ENCODE results near the gene TRAPPC12. TPM values are rescaled to one million over a fixed set of nuclear protein-coding genes. Genes with fewer than 3 reads are reported as not detected.

Gene TRAPPC12
- total RNA-seq, 2 experiments from 2014 or later = 44.3 to 45.8 TPM

DNA sequence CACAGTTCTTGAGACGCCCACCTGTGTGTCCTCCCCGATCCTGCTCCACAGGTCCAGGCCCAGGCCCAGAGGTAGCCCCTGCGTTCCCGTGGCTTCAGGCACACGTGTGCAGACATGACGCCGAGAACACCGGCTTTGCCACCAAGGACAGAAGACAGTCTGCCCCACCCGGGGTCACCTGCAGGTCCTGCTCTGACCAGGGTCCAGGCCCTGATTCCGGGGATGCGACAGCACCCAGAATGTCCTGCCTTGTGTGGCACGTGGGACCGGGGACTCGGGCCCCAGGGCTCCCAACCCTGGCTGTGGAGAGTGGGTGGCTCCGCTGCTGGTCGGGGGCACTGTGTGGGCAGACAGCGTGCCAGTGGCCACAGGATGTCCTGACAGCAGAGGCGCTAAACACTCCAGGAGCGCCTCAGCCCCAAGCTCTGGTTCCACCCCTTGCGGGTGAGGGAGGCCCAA, 102.9 kb downstream of the TRAPPC12 start:
- no peak for DNase-seq
- CTCF ChIA-PET = interaction anchor here (1.0 kb wide), 1 partner anchor 165 kb away, joined by 6 read pairs; no protein-coding TSS in a partner anchor
- Mint-ChIP-seq H3K27ac (no peak overlapping the region), H3K4me1 (ENCODE audit: low read depth) (peaks cover 2% of the 10 kb centered on the region), H3K4me3 (no peak overlapping the region), H3K9me3 (no peaks in the 10 kb centered on the region), H3K36me3 (ENCODE audit: low read depth) (peaks cover 18% of the 10 kb centered on the region), H3K27me3 (ENCODE audit: low read depth) (no peaks in the 10 kb centered on the region)
- intact Hi-C loops (cut with micrococcal nuclease) = no loop called here

GRCh38 chr2:3483227-3483985, 103.9 kb downstream of the TRAPPC12 start:
- Mint-ChIP-seq H3K36me3 (ENCODE audit: low read depth) (peaks cover 18% of the 10 kb centered on the region), H3K4me1 (ENCODE audit: low read depth) (peaks cover 2% of the 10 kb centered on the region), H3K27me3 (ENCODE audit: low read depth) (no peaks in the 10 kb centered on the region), H3K4me3 (no peak overlapping the region), H3K27ac (no peak overlapping the region), H3K9me3 (no peaks in the 10 kb centered on the region)
- intact Hi-C loops (cut with micrococcal nuclease) = no loop called here
- CTCF ChIA-PET = no interaction called here
- DNase-seq = no peak

DNA sequence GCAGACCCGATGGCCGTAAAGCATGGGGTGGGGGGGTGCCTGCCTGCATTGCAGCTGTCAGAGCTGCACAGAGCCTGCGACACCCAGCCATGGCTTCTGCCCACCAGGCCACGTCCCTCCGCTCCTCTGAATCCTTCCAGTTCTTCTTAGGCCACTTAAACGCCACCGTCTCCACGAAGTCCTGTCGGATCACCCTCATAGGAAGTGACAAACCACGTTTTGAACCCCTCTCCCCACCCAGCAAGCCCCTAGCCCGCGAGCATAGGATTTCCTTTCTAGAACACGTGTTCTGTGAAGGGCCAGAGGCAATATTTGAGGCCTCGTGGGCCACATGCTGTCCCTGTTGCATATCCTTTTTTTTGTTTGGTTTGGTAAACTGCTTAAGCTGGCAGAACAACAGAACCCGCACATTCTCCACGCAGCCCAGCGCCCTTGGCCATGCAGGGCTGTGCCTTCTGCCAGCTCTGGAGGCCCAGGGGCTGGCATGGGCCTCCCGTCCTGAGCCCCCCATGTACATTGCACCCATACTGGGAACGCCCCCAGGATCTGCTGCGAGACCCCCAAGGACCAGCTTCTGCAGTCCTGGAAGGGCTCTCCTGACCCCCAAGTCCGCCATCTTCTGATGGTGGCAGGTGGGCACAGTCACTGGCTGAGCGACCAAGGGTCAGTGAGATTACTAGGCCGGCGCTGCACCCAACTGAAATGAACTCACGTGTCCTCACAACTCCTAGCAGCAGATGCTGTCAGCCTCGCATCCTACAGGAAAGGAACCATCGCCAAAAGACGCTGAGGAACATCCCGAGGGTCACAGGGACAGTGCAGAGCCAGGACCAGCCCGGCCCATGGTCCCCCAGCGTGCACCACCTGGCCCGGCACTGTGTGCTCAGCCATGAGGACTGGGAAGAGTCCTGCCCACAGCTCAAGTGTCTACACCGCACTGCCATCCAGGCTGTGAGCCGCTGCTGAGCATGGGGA, 104.8 kb downstream of the TRAPPC12 start:
- Mint-ChIP-seq H3K27ac (no peak overlapping the region), H3K4me1 (ENCODE audit: low read depth) (peaks cover 2% of the 10 kb centered on the region), H3K9me3 (no peaks in the 10 kb centered on the region), H3K36me3 (ENCODE audit: low read depth) (peaks cover 14% of the 10 kb centered on the region), H3K4me3 (no peak overlapping the region), H3K27me3 (ENCODE audit: low read depth) (no peaks in the 10 kb centered on the region)
- CTCF ChIA-PET = no interaction called here
- intact Hi-C loops (cut with micrococcal nuclease) = no loop called here
- no peak for DNase-seq

- no peaks in the 10 kb centered on the region for H3K9me3 Mint-ChIP-seq
- peaks cover 2% of the 10 kb centered on the region for H3K4me1 Mint-ChIP-seq (ENCODE audit: low read depth)
- intact Hi-C loops (cut with micrococcal nuclease) = no loop called here
- H3K4me3 Mint-ChIP-seq = no peak overlapping the region
- peaks cover 10% of the 10 kb centered on the region for H3K36me3 Mint-ChIP-seq (ENCODE audit: low read depth)
- no peaks in the 10 kb centered on the region for H3K27me3 Mint-ChIP-seq (ENCODE audit: low read depth)
- CTCF ChIA-PET = no interaction called here
- H3K27ac Mint-ChIP-seq = no peak overlapping the region
- no peak for DNase-seq
These were observed 105.7 kb downstream of the TRAPPC12 start for GRCh38 chr2:3485166-3485565.

DNA sequence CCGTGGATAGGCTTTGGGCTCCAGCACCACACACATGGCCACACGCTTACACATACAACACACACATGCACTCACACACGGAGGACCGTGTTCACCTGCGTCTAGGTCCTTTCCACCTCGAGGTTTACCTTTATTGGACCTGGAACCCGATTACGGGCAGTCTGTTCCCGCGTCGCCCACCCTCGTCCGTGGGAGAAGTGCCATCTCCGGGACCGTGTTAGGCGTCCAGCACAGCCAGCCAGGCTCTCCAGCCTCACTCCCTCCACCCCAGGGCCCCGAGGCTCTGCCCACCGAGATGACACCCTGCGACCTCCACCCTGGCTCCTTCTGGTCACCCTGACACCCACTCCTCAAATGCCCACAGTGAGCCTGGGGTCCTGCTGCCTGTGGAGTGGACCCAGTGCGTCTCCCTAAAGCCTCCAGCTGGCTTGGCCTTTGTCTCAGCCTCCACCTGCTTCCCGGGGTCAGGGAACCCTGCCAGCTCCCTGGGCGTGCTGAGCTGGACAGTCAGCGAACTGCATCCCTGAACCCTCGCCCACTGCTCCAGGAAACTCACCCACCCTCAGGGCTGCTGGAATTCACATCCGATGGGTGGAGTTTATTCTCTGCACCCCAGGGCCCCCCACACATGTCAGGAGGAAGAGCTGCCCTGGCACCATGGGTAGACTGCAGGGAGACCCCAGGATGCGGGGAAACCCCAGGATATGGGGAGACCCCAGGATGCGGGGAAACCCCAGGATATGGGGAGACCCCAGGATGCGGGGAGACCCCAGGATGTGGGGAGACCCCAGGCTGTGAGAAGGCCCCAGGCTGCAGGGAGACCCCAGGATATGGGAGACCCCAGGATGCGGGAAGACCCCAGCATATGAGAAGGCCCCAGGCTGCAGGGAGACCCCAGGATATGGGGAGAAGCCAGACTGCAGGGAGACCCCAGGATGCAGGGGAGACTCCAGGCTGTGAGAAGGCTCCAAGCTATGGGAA, 106.8 kb downstream of the TRAPPC12 start:
- intact Hi-C loops (cut with micrococcal nuclease) = no loop called here

DNA sequence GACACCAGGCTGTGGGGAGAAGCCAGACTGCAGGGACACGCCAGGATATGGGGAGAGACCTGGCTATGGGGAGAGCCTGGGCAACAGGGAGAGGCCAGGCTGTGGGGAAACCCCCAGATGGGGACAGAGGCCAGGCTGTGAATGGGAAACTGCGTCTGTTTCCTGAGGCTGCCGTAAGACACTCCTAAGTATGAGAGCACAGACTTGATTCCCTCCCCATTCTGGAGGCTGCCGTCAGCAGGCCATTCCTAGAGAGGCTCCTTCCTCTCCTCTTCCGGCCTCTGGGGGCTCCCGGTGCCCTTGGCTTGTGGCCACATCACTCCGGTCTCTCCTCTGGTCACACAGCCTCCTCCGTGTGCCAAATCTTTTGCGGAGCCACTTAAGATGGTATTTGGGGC, 107.5 kb downstream of the TRAPPC12 start:
- Mint-ChIP-seq H3K4me3 (no peak overlapping the region), H3K27ac (no peak overlapping the region), H3K9me3 (no peaks in the 10 kb centered on the region), H3K36me3 (ENCODE audit: low read depth) (peaks cover 8% of the 10 kb centered on the region), H3K27me3 (ENCODE audit: low read depth) (no peaks in the 10 kb centered on the region), H3K4me1 (ENCODE audit: low read depth) (no peaks in the 10 kb centered on the region)
- intact Hi-C loops (cut with micrococcal nuclease) = no loop called here
- CTCF ChIA-PET = no interaction called here
- no peak for DNase-seq

More for the DNA sequence above, 106.8 kb downstream of the TRAPPC12 start:
- Mint-ChIP-seq H3K27ac (no peak overlapping the region), H3K4me3 (no peak overlapping the region), H3K27me3 (ENCODE audit: low read depth) (no peaks in the 10 kb centered on the region), H3K9me3 (no peaks in the 10 kb centered on the region), H3K36me3 (ENCODE audit: low read depth) (peaks cover 10% of the 10 kb centered on the region), H3K4me1 (ENCODE audit: low read depth) (no peaks in the 10 kb centered on the region)
- CTCF ChIA-PET = no interaction called here
- DNase-seq = no peak

DNA sequence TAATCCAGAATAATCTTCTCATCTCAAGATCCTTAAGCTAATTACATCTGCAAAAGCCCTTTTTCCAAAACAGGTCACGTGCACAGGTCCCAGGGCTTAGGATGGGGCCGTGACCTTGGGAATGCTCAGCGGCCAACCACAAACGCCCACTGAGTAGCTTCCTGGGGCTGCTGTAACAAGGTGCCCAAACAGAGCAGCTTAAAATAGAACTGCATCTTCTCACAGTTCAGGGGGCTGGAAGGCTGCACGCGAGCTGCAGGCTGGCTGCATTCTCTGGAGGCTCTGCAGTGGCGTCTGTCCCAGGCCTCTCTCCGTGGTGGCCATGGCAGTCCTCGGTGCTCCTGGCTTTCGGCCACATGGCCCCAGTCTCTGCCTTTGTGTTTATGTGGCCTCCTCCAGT, 107.9 kb downstream of the TRAPPC12 start:
- CTCF ChIA-PET = no interaction called here
- no peaks in the 10 kb centered on the region for H3K27me3 Mint-ChIP-seq (ENCODE audit: low read depth)
- no peak overlapping the region for H3K4me3 Mint-ChIP-seq
- H3K27ac Mint-ChIP-seq = no peak overlapping the region
- peaks cover 8% of the 10 kb centered on the region for H3K36me3 Mint-ChIP-seq (ENCODE audit: low read depth)
- H3K9me3 Mint-ChIP-seq = no peaks in the 10 kb centered on the region
- H3K4me1 Mint-ChIP-seq (ENCODE audit: low read depth) = no peaks in the 10 kb centered on the region
- intact Hi-C loops (cut with micrococcal nuclease) = no loop called here
- no peak for DNase-seq

GRCh38 chr2:3488061-3488531, 108.6 kb downstream of the TRAPPC12 start:
- CTCF ChIA-PET = no interaction called here
- Mint-ChIP-seq H3K36me3 (ENCODE audit: low read depth) (peaks cover 8% of the 10 kb centered on the region), H3K9me3 (no peaks in the 10 kb centered on the region)

GRCh38 chr2:3488855-3489763, 109.6 kb downstream of the TRAPPC12 start:
- CTCF ChIA-PET = no interaction called here
- DNase-seq = no peak
- peaks cover 8% of the 10 kb centered on the region for H3K36me3 Mint-ChIP-seq (ENCODE audit: low read depth)
- H3K4me1 Mint-ChIP-seq (ENCODE audit: low read depth) = no peaks in the 10 kb centered on the region
- intact Hi-C loops (cut with micrococcal nuclease) = no loop called here
- no peak overlapping the region for H3K27ac Mint-ChIP-seq
- H3K27me3 Mint-ChIP-seq (ENCODE audit: low read depth) = no peaks in the 10 kb centered on the region
- H3K4me3 Mint-ChIP-seq = no peak overlapping the region
- H3K9me3 Mint-ChIP-seq = no peaks in the 10 kb centered on the region

More at GRCh38 chr2:3488061-3488531, 108.6 kb downstream of the TRAPPC12 start:
- Mint-ChIP-seq H3K4me1 (ENCODE audit: low read depth) (no peaks in the 10 kb centered on the region), H3K4me3 (no peak overlapping the region), H3K27ac (no peak overlapping the region), H3K27me3 (ENCODE audit: low read depth) (no peaks in the 10 kb centered on the region)
- DNase-seq = no peak
- intact Hi-C loops (cut with micrococcal nuclease) = no loop called here

DNA sequence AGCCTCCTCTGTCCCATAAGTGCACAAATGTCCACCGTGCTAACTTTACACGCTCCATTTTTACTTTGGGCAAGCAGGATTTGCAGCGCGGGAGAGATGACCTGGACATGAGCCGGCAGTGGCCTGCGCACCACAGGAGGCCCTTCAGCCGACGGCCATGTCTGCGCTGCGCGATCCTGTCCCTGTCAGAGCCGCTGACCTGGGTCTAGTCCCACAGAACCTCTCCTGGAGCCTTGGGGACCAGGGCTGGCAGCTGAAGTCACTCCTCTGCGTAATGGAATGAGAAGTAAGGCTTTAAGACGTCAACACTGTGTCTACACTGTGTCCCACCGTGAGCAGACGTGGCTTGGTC, 110.2 kb downstream of the TRAPPC12 start:
- Mint-ChIP-seq H3K9me3 (no peaks in the 10 kb centered on the region), H3K27me3 (ENCODE audit: low read depth) (no peaks in the 10 kb centered on the region), H3K27ac (no peak overlapping the region), H3K36me3 (ENCODE audit: low read depth) (peaks cover 8% of the 10 kb centered on the region), H3K4me1 (ENCODE audit: low read depth) (no peaks in the 10 kb centered on the region), H3K4me3 (no peak overlapping the region)
- CTCF ChIA-PET = no interaction called here
- intact Hi-C loops (cut with micrococcal nuclease) = no loop called here
- DNase-seq = no peak

All from activated naive CD4-positive, alpha-beta T cell treated with anti-CD3 and anti-CD28 coated beads for 36 hours (primary cell).